ENCODE data around the gene PEX11B. TPM values are rescaled to one million over a fixed set of nuclear protein-coding genes. Genes with fewer than 3 reads are reported as not detected.
A peak's percentile ranks its signal among the peaks of the same experiment; 100 is the strongest.

The PEX11B gene
- total RNA-seq, 1 donor from 2014 or later: 23.8 TPM

DNA sequence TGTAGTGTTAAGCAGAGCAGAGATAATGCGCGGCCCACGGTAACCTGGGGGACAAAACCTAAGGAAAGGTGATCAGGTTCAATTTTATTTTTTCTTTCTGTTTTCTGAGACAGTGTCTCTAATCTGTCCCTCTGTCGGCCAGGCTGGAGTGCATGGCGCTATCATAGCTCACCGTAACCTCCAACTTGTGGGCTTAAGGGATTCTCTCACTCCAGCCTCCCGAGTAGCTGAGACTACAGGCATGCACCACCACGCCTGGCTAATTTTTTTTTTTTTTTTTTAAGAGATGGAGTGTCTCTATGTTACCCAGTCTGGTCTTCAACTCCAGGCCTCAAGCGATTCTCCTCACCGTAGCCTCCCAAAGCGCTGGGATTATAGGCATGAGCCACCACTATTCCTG, 32.1 kb downstream of the PEX11B start:
- intact Hi-C loops (cut with micrococcal nuclease): no loop called here
- peak; percentile 36 for ATAC-seq
- DNase-seq: no peak

DNA sequence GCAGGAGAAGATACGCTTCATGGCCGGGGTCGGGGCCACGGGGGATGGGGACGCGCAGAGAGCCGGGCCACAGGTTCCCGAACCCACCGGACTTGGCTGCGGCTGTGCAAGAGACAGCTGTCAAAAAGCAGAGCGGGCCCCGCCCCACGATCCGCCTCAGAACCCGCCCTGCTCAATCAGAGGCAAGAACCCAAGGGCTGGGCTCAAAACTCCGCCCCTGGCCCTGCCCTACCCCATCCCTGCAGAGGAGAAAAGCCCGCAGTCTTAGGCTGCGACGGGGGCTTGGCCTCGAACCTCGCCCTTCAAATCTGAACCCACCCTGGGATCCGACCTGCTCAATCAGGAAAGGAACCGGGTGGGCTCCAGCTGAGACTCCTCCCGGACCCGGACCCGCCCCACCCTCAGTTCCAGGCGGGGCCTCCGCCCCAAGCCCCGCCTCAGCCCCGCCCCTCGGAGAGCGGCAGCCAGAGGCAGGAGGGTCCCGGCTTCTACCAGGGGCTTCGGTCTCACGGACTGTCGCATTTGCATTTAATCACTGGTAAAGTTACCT, 32.7 kb downstream of the PEX11B start, which contains the start of gene ANKRD35:
ANKRD35 (minus strand) TSS at position 129 of the 550 bp plus-strand sequence; CDS start at position 21, 108 bp downstream.
- DNase-seq (peak; percentile 92), ATAC-seq (peak; percentile 96)
- intact Hi-C loops (cut with micrococcal nuclease): no loop called here

DNA sequence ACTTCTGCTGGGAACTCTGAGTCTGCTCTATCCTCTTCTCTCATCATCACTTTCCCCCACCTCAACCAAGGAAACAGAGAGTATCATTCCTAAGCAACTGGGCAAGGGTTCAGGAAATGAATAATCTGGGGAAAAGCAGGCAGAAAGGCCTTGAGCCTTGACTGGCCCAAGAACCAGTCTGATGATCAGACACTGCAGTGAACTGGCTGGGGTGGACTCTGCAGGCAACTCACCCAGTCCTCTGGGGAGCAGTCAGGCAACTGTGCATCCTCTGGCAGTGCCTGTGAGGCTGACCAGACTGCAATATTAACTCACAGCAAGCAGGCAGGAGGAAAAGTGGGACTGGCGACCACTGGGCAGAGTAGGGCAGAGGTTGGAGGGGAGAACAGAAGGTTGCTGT, 33.8 kb downstream of the PEX11B start:
- ATAC-seq (no peak), DNase-seq (no peak)
- intact Hi-C loops (cut with micrococcal nuclease): no loop called here

DNA sequence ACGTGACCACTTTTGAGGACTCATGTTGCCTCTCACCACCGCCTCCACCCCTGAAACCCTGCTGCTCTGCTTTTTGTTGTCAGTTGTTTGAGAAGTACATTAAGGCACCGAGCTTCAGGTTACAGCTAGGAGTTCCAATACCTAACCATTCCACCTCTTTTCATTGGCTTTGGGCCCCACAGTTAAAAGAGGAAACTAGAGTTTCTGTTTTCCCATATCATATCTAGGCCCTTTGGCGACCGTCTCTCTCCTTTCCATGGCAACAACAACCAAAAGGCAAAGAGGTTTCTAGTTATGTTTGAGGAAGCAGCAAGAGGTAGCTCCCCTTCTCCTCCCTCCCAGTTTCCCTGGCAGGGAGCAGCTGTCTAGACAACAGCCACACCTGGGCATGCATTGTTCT, 38.7 kb downstream of the PEX11B start:
- intact Hi-C loops (cut with micrococcal nuclease): no loop called here
- no peak for DNase-seq
- ATAC-seq: no peak

DNA sequence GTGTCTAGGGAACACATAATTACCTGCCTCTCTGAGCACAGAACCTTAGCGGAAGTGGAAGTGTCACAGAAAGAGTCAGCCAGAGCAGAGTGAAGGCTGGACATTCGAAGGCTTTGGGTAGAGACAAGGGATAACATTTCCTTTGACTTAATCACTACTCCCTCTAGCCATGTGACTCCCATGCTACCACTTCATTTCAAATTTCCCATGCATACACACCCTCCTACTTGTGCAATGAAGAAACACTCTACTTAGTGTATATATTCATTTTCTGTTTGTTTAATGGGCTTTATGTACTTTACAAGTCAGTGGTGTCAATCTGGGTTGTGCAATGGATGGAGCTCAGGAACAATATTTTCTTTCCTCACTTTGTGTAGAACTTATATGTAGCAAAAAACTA, 39.8 kb downstream of the PEX11B start:
- ATAC-seq: no peak

DNA sequence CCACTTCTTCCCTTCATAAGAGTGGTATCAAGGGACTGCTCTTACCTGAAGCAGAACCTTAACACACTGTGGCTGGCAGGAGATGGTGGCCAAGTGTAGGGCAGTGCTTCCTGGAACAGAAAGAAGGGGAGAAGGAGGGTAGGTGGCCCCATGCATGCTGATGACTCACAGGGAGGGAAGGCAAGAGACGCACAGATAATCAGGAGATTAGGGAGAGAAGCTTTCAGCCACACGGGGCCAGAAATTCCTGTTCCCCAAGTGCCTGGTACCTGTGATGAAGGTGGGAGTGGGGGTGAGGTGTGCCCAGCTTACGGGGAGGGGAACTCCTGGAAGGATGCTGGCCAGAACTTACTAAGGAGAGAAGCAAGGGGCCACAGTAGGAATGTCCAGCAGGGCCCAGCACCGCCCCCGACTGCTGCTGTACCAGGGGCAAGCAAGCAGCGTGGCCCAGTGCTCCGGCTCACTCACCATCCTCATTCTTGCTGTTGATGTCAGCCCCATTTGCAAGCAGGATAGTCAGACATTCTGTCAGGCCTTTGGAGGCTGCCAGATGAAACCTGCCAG, 40.5 kb downstream of the PEX11B start:
- no peak for DNase-seq
- intact Hi-C loops (cut with micrococcal nuclease): no loop called here
- ATAC-seq: no peak

More for the DNA sequence above, 39.8 kb downstream of the PEX11B start:
- intact Hi-C loops (cut with micrococcal nuclease): no loop called here
- no peak for DNase-seq

DNA sequence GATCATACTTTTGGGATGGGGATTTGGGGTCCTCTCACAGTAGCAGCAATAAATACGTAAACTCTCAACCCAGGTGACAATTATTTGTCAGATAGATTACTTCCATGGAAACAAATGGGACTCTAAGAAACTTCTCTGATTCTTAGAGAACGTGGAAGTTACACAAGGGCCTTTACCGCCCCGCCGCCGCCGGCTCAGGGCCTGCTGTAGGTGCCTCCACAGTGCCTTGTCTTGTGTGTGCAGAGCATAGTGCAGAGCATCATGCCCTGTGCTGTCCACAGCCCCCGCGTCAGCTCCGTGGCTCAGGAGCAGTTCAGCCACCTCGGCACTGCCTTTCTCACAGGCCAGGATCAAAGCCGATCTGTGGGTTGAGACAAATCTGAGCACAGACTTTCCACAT, 43.9 kb downstream of the PEX11B start:
- ATAC-seq: no peak
- intact Hi-C loops (cut with micrococcal nuclease): no loop called here
- DNase-seq: no peak

DNA sequence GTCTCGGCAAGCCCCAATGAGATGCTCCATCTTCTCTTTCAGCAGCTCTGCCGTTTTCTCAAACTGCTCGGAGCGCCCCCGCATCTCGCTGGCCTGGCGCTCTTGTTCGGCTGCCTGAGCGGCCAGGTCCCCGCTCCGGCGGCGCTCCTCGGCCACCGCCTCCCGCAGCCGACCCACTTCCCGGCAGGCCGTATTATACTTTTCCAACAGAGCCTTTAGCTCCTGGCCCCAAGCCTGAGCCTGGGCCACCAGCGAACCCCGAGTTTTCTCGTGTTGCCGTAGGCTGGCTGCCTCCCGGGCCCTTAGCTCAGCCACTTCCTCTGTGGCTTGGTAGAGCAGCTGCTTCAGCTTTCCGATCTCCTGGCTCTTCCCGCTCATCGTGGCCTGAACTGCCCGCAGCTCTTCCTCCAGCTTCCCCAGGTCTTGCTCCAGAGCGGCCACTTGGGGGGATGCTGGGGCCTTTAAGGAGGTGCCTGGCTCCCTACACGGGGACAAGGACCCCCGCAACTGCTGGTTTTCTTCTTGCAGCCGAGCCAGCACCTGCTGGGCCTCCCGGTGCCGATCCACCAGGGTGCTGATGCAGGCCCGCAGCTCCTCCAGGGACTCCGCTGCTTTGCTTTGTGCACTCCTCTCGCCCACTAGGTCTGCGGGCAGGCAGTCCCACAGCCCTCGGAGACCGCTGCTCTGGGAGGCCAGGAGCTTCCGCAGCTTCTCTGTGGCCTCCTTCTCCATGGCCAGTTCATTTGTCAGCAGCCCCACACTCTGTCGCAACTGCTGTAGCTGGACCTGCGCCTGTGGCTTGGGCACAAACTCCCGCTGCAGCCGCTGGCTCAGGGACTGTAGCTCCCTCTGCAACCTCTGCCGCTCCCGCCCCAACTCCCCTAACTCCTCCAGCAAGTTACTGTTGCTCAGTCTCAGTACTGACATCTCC, 46.3 kb downstream of the PEX11B start:
- ATAC-seq: peak; percentile 92
- intact Hi-C loops (cut with micrococcal nuclease): no loop called here
- peak; percentile 78 for DNase-seq

DNA sequence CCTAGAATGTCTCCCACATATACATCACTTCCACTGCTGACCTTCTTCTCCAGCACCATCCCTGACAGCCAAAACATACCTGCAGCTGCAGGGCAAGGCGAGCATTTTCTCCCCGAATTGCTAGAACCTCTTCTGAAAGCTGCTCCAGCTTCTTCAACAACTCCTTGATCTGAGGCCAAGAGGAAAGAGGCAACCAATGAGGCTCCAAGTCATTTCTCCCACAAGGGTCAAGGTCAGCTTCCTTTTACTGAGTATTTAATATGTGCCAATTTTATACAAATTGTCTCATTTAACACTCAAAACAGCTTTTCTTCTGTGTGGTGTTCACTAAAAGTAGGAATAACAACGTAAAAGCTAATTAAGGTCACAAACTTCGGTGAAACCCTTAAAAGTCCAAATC, 50.3 kb downstream of the PEX11B start:
- intact Hi-C loops (cut with micrococcal nuclease): no loop called here
- DNase-seq: no peak
- no peak for ATAC-seq

DNA sequence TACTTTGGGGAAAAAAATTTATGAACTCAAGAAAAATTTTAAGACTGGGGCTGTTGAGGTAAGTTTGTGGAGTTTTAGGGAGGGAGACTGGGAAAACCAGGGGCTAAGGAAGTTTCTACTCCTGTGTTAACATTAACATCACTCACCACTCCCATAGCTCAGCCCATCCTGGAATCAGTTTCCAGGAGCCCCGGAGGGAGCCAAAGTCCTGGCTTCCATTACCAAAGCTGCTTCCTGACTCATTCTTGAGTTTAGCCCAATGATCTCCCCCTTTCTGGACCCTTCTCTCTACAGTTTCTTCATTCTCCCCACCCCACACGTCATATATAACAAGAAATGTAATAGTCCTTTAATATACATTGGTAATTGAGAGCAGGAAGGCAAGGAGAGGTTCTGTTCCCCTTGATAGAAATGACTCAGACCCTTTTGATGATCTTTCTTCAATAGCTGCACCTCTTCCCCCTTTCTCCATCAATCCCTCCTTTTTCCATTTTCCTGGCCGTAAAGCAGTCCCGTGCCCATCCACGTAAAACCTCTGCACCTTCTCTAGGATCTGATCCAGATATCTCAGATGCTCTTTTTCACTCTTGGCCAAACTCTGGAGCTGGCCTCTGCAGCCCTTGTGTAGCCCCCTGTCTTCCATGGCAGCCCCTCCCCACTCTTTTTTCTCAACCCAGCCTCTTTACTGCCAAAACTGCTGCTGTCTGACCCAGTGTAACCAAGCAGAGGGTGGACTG, 55.1 kb downstream of the PEX11B start:
- DNase-seq (peak; percentile 34), ATAC-seq (no peak)
- intact Hi-C loops (cut with micrococcal nuclease): no loop called here

Other genes with a start within 250 kb of the PEX11B start
- gene PDZK1, start 211.3 kb downstream of the PEX11B start, total RNA-seq: not detected
- gene CD160, start 199.2 kb downstream of the PEX11B start, total RNA-seq: 0.37 TPM
- gene RNF115, start 94.6 kb downstream of the PEX11B start, total RNA-seq: 48.2 TPM
- gene POLR3C, start 94.5 kb downstream of the PEX11B start, total RNA-seq: 14.9 TPM
- 3.4 TPM for gene NUDT17, start 73.1 kb downstream of the PEX11B start, total RNA-seq
- 13.3 TPM for gene PIAS3, start 59.6 kb downstream of the PEX11B start, total RNA-seq
- 1.1 TPM for gene ANKRD35, start 32.9 kb downstream of the PEX11B start, total RNA-seq
- 0.82 TPM for gene ITGA10, start 8.7 kb downstream of the PEX11B start, total RNA-seq
- gene RBM8A, start 8.8 kb upstream of the PEX11B start, total RNA-seq: 57.7 TPM
- 25.2 TPM for gene LIX1L, start 39.3 kb upstream of the PEX11B start, total RNA-seq
- gene ANKRD34A, start 45.9 kb upstream of the PEX11B start, total RNA-seq: 0.52 TPM
- 44.0 TPM for gene POLR3GL, start 46.0 kb upstream of the PEX11B start, total RNA-seq
- gene TXNIP, start 77.9 kb upstream of the PEX11B start, total RNA-seq: 954 TPM
- gene HJV, start 103.0 kb upstream of the PEX11B start, total RNA-seq: 71.9 TPM
- 0.72 TPM for gene NBPF10, start 226.1 kb upstream of the PEX11B start, total RNA-seq

Data from left ventricle myocardium superior (tissue), 1 donor.